DOHH2 (cell line): ENCODE data around the gene PARG.
"Not testable (repeated sequence)": the region's sequence is repeated elsewhere in the genome, so short reads cannot be mapped to it uniquely, and the experiment has no call there.

ENCODE experiments used
- H3F3A ChIP-seq: fragments of 200-600 bp; sonication (generic), shearing (Covaris generic); 2 replicates; pipeline ENCODE4 v1.6.0; 2016; ENCODE audit warnings: antibody characterized with exemption, mild to moderate bottlenecking; ENCODE audit not compliant: control insufficient read depth, insufficient read depth
- H3K27ac ChIP-seq: fragments of 200-600 bp; sonication (generic); 2 replicates; pipeline ENCODE4 v1.5.1; 2014; ENCODE audit warnings: low read depth, mild to moderate bottlenecking, low read length, moderate library complexity
- H3K27me3 ChIP-seq: fragments of 200-600 bp; sonication (generic); 2 replicates; pipeline ENCODE4 v1.6.1; 2014; ENCODE audit warnings: mild to moderate bottlenecking, low read length, mixed read lengths; ENCODE audit not compliant: control insufficient read depth
- H3K36me3 ChIP-seq: fragments of 200-600 bp; sonication (generic); 2 replicates; pipeline ENCODE4 v1.6.1; 2014; ENCODE audit warnings: mild to moderate bottlenecking, low read length, moderate library complexity, mixed read lengths; ENCODE audit not compliant: control insufficient read depth
- H3K4me1 ChIP-seq: fragments of 200-600 bp; sonication (generic); 2 replicates; pipeline ENCODE4 v1.6.1; 2014; ENCODE audit warnings: mild to moderate bottlenecking, low read length, mixed read lengths; ENCODE audit not compliant: control insufficient read depth
- H3K4me2 ChIP-seq: fragments of 200-600 bp; sonication (generic); 2 replicates; pipeline ENCODE4 v1.6.0; 2014; ENCODE audit warnings: mild to moderate bottlenecking, low read length, moderate library complexity
- H3K4me3 ChIP-seq: fragments of 200-600 bp; sonication (generic); 2 replicates; pipeline ENCODE4 v1.5.1; 2014; ENCODE audit warnings: mild to moderate bottlenecking, low read length, mixed read lengths
- H3K79me2 ChIP-seq: fragments of 200-600 bp; sonication (generic); 2 replicates; pipeline ENCODE4 v1.6.1; 2014; ENCODE audit warnings: mild to moderate bottlenecking, low read length, mixed read lengths; ENCODE audit not compliant: control insufficient read depth
- H3K9me2 ChIP-seq: fragments of 200-600 bp; sonication (generic); replicated peaks from 2 replicates; pipeline ENCODE4 v1.6.1; 2014; ENCODE audit warnings: mild to moderate bottlenecking, low read length, mixed read lengths; ENCODE audit not compliant: control insufficient read depth
- H3K9me3 ChIP-seq: fragments of 200-600 bp; sonication (generic); 2 replicates; pipeline ENCODE4 v1.6.1; 2014; ENCODE audit warnings: antibody characterized with exemption, low read length, mixed read lengths; ENCODE audit not compliant: control insufficient read depth, insufficient read depth
- H4K20me1 ChIP-seq: fragments of 200-600 bp; sonication (generic); 2 replicates; pipeline ENCODE4 v1.6.0; 2014; ENCODE audit warnings: low read depth, mild to moderate bottlenecking, antibody characterized with exemption, low read length, moderate library complexity; ENCODE audit not compliant: control insufficient read depth, insufficient read depth
- CTCF ChIP-seq: fragments of 200-600 bp; sonication (generic); IDR thresholded peaks from one replicate; pipeline ENCODE4 v1.5.1; 2014; ENCODE audit warnings: antibody characterized with exemption, mild to moderate bottlenecking, low read depth, low read length; ENCODE audit not compliant: poor library complexity, severe bottlenecking
- EZH2phosphoT487 ChIP-seq: fragments of 200-600 bp; sonication (generic); IDR thresholded peaks from 2 replicates; pipeline ENCODE4 v1.6.1; 2017; ENCODE audit warnings: borderline replicate concordance, mild to moderate bottlenecking, antibody characterized with exemption, low read length, moderate library complexity, mixed read lengths

The PARG gene

GRCh38 chr10:49775014-49775413, 166.8 kb downstream of the PARG start:
- H3K4me3 ChIP-seq: no peak overlapping the region
- peaks cover 6% of the 10 kb centered on the region for H3K4me1 ChIP-seq
- no peaks in the 10 kb centered on the region for H4K20me1 ChIP-seq
- H3K27ac ChIP-seq: no peak overlapping the region
- H3K4me2 ChIP-seq: no peak overlapping the region
- no peaks in the 10 kb centered on the region for H3F3A ChIP-seq
- no peak for TF ChIP-seq EZH2phosphoT487
- no peak for TF ChIP-seq CTCF
- H3K27me3 ChIP-seq: no peaks in the 10 kb centered on the region
- no peaks in the 10 kb centered on the region for H3K36me3 ChIP-seq
- no peaks in the 10 kb centered on the region for H3K9me2 ChIP-seq
- no peaks in the 10 kb centered on the region for H3K79me2 ChIP-seq
- no peaks in the 10 kb centered on the region for H3K9me3 ChIP-seq

DNA sequence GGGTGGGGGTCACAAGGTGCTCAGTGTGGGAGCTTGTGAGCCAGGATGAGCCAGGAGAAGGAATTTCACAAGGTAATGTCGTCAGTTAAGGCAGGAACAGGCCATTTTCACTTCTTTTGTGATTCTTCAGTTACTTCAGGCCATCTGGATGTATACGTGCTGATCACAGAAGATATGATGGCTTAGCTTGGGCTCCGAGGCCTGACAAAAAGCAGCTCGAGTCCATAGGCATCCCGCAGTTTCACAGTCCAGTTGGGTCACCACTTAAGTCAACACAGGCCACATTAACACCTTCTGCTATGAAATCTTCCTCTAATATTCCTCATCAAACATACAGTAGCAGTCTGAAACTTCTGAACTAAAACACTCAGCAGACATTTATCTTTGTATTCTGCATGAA, 168.9 kb downstream of the PARG start:
- H3F3A ChIP-seq, H3K9me3 ChIP-seq, H3K36me3 ChIP-seq, H3K4me1 ChIP-seq, H3K4me3 ChIP-seq, H3K9me2 ChIP-seq, H3K27ac ChIP-seq, H3K79me2 ChIP-seq, H3K4me2 ChIP-seq, H3K27me3 ChIP-seq, H4K20me1 ChIP-seq: not testable (repeated sequence)

DNA sequence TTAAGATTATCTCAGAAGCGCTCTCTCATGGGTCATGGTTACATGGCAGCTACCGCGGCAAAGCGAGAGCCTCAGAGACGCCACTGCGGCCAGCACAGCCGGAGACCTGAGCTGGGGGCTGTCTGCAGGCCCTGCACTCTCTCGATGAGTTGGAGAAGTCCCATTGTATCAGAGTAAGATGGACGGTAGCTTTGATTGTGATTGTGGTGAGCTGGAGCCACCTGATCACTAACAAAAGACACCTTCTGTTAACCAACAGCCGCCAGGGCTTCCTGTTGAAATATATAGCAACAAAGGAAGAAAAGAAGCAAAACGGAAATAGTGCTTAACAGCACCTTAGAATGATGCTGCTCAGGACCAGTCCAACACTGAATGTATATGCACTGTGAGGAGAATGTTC, 170.8 kb downstream of the PARG start:
- not testable (repeated sequence) for H3F3A ChIP-seq, H3K36me3 ChIP-seq, H3K79me2 ChIP-seq, H3K27me3 ChIP-seq, H3K9me2 ChIP-seq, H3K4me1 ChIP-seq, H4K20me1 ChIP-seq, H3K4me3 ChIP-seq, H3K27ac ChIP-seq, H3K4me2 ChIP-seq, H3K9me3 ChIP-seq

GRCh38 chr10:49769692-49770091, 172.1 kb downstream of the PARG start:
- no peaks in the 10 kb centered on the region for H3K9me2 ChIP-seq
- no peaks in the 10 kb centered on the region for H3K36me3 ChIP-seq
- H3K4me1 ChIP-seq: peaks cover 6% of the 10 kb centered on the region
- H3K9me3 ChIP-seq: no peaks in the 10 kb centered on the region
- no peaks in the 10 kb centered on the region for H3F3A ChIP-seq
- no peak overlapping the region for H3K4me3 ChIP-seq
- TF ChIP-seq CTCF (no peak), EZH2phosphoT487 (no peak)
- no peak overlapping the region for H3K27ac ChIP-seq
- H3K79me2 ChIP-seq: no peaks in the 10 kb centered on the region
- H3K27me3 ChIP-seq: no peaks in the 10 kb centered on the region
- no peak overlapping the region for H3K4me2 ChIP-seq
- H4K20me1 ChIP-seq: no peaks in the 10 kb centered on the region

- Histone ChIP-seq H3K4me2 (no peak overlapping the region), H4K20me1 (no peaks in the 10 kb centered on the region), H3K27ac (no peak overlapping the region), H3K9me3 (no peaks in the 10 kb centered on the region), H3K9me2 (no peaks in the 10 kb centered on the region), H3K36me3 (no peaks in the 10 kb centered on the region), H3K4me1 (peaks cover 6% of the 10 kb centered on the region), H3K27me3 (no peaks in the 10 kb centered on the region), H3K79me2 (no peaks in the 10 kb centered on the region), H3K4me3 (no peak overlapping the region), H3F3A (no peaks in the 10 kb centered on the region)
- no peak for TF ChIP-seq CTCF
- no peak for TF ChIP-seq EZH2phosphoT487
Measured at GRCh38 chr10:49768731-49769130, 173.1 kb downstream of the PARG start.
